ACC112 (cell line): Measurements from ENCODE around the gene STXBP1.

ENCODE experiments used
- H2AFZ ChIP-seq: fragments of 200-600 bp; sonication (generic); one replicate; pipeline ENCODE4 v1.6.0; 2017; ENCODE audit warnings: antibody characterized with exemption, low read length; ENCODE audit not compliant: unreplicated experiment
- H3K27ac ChIP-seq: fragments of 200-600 bp; sonication (generic); 2 replicates; pipeline ENCODE4 v1.5.1; 2014; ENCODE audit warnings: low read depth, mild to moderate bottlenecking, antibody characterized with exemption, low read length, moderate library complexity
- H3K27me3 ChIP-seq: fragments of 200-600 bp; sonication (generic); 2 replicates; pipeline ENCODE4 v1.6.1; 2014; ENCODE audit warnings: mild to moderate bottlenecking, antibody characterized with exemption, low read length, moderate library complexity, mixed read lengths; ENCODE audit not compliant: insufficient read depth
- H3K36me3 ChIP-seq: fragments of 200-600 bp; sonication (generic); 2 replicates; pipeline ENCODE4 v1.6.1; 2016; ENCODE audit warnings: mild to moderate bottlenecking, antibody characterized with exemption, low read length, moderate library complexity, mixed read lengths; ENCODE audit not compliant: insufficient read depth
- H3K4me1 ChIP-seq: fragments of 200-600 bp; sonication (generic); one replicate; pipeline ENCODE4 v1.6.1; 2016; ENCODE audit warnings: low read length, mixed read lengths; ENCODE audit not compliant: insufficient read depth, unreplicated experiment, control insufficient read depth
- H3K4me3 ChIP-seq: fragments of 200-600 bp; sonication (generic); 2 replicates; pipeline ENCODE4 v1.5.1; 2014; ENCODE audit warnings: mild to moderate bottlenecking, low read depth, low read length
- H3K79me2 ChIP-seq: fragments of 200-600 bp; sonication (generic); one replicate; pipeline ENCODE4 v1.6.0; 2016; ENCODE audit warnings: low read length; ENCODE audit not compliant: control insufficient read depth, unreplicated experiment, insufficient read depth

The STXBP1 gene

DNA sequence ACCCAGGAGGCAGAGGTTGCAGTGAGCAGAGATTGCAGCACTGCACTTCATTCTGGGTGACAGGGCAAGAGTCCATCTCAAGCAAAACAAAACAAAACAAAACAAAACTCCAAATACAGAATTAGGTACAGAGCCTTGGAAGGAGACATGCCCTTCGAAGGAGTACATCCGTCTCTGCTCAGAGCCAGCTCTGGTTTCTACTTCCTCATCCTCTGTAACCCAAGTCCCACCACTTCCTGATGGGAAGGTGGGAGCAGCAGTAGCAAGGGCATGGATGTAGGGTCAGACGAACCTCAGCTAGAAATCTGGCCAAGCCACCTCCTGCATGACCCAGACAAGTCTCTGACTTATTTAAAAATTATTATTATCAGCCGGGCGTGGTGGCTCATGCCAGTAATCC, 16.5 kb upstream of the STXBP1 start:
- Histone ChIP-seq H3K27me3 (no peaks in the 10 kb centered on the region), H3K27ac (no peak overlapping the region), H3K79me2 (no peaks in the 10 kb centered on the region), H3K4me1 (peaks cover 10% of the 10 kb centered on the region), H3K36me3 (no peaks in the 10 kb centered on the region), H3K4me3 (no peak overlapping the region), H2AFZ (no peak overlapping the region)

DNA sequence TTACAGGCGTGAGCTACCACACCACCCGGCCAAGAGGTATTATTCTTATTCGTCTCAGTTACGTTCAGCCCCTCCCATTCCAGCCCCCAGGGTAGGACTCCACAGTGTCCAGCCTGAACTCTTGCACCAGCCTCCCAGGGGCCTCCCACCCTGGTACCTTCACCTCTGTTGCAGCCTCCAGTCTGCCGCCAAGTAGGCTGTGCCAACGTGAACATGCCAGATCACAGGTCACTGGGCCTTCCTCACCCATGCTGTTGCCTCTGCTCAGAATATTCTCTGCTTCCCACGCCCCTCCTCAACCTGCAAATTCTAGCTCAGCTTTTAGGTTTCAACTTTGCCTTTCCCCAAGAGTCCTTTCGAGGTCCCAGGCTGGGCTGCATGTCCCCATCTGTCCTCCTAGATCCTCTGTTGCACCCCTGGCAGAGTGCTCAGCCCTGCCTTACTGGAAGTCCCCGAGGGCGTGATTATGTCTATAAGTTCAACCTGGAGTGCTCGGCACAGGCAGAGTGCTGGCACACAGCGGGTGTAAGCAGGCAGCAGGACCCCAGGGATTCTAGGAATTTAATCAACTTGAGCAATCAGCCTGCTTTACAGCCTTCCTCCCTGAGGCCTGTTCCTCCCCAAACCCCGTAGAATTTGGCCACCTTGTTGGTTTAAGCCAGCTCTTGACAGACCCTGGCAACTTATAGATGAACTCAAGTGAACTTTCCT, 13.1 kb upstream of the STXBP1 start:
- H3K79me2 ChIP-seq, result no peaks in the 10 kb centered on the region
- H3K36me3 ChIP-seq, result no peaks in the 10 kb centered on the region
- H3K27ac ChIP-seq, result no peak overlapping the region
- H2AFZ ChIP-seq, result no peak overlapping the region
- peaks cover 10% of the 10 kb centered on the region for H3K4me1 ChIP-seq
- H3K27me3 ChIP-seq, result no peaks in the 10 kb centered on the region
- H3K4me3 ChIP-seq, result no peak overlapping the region

GRCh38 chr9:127599550-127599891, 12.6 kb upstream of the STXBP1 start:
- H3K27me3 ChIP-seq, result no peaks in the 10 kb centered on the region
- H3K27ac ChIP-seq, result no peak overlapping the region
- no peaks in the 10 kb centered on the region for H3K79me2 ChIP-seq
- peaks cover 10% of the 10 kb centered on the region for H3K4me1 ChIP-seq
- no peaks in the 10 kb centered on the region for H3K36me3 ChIP-seq
- H2AFZ ChIP-seq, result no peak overlapping the region
- H3K4me3 ChIP-seq, result no peak overlapping the region

DNA sequence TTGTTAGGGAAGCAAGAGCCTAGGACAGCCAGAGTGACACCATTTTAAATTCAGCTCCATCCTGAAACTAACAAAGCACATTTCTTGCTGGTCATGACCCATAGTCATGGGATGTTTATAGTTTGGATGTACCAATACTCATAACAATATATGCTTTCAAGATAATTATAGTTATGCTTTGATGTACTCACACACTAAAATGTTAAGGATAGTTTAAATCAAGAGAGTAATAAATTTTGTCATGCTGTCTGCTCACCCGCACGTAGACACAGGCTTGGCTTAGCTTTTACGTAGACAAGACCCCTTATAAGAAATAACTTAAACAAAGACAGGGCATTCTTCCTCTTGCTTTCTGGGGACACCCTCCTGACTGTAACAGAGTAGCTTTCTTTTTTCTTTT, 8.9 kb upstream of the STXBP1 start:
- Histone ChIP-seq H3K27me3 (no peaks in the 10 kb centered on the region), H3K27ac (no peak overlapping the region), H3K79me2 (no peaks in the 10 kb centered on the region), H3K4me1 (peaks cover 21% of the 10 kb centered on the region), H2AFZ (no peak overlapping the region), H3K4me3 (no peak overlapping the region), H3K36me3 (no peaks in the 10 kb centered on the region)

DNA sequence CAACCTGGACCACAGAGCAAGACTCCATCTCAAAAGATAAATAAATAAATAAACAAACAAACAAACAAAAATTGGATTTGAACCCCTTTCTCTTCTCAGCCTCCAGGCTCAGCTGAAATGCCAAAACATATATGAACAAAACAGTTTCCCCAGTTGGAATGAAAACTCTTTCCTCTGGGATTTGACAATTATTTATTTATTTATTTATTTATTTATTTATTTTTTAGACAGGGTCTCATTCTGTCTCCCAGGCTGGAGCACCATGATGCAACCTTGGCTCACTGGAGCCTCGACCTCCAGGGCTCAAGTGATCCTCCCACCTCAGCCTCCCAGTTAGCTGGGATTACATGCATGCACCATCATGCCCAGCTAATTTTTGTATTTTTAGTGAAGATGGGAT, 6.0 kb upstream of the STXBP1 start:
- no peak overlapping the region for H3K4me3 ChIP-seq
- H2AFZ ChIP-seq, result no peak overlapping the region
- H3K79me2 ChIP-seq, result no peaks in the 10 kb centered on the region
- H3K36me3 ChIP-seq, result no peaks in the 10 kb centered on the region
- no peaks in the 10 kb centered on the region for H3K27me3 ChIP-seq
- peaks cover 12% of the 10 kb centered on the region for H3K4me1 ChIP-seq
- H3K27ac ChIP-seq, result no peak overlapping the region

DNA sequence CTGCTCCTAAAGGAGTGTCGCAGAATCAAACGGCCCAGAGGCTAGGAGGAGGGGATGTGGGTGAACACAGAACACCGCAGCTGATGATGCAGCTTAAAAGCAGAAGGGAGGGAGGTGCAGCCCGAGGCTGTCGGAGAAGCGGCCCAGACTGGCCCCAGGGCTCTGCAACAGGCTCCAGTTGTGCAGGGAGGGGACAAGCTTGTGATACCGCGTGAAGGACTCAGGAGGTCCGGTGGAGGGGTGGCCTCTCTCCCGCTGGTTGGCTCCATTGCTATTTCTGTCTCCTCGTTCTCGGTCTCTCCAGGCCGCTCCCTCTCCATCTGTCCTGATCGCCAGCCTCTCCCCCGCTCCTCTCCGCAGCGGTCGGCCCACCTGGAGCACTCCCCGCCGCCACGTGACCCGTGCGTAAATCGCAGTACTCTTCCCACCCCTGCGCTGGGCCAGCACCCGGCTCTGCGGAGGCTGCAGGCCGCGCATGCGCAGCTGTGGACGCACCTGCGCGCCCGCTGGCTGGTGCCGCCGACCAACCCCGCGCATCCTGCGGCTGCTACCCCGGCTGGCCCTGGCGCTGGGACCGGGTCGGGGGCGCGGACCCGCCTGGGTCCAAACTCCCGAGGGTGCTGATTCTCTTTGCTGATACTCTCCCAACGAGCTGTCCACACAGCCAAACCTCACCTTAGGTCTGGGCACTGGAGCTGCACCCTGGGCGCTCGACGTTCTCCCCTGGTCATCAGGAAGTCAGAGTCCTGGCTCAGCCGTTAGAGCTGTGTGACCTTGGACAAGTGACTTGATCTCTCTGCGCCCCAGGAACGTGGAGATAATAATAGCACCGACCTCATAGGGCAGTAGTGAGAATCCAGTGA, 3.7 kb upstream of the STXBP1 start:
- Histone ChIP-seq H3K36me3 (no peaks in the 10 kb centered on the region), H3K27ac (no peak overlapping the region), H3K27me3 (no peaks in the 10 kb centered on the region), H3K4me1 (peaks cover 17% of the 10 kb centered on the region), H2AFZ (no peak overlapping the region), H3K79me2 (peaks cover 3% of the 10 kb centered on the region), H3K4me3 (peak overlapping the region; percentile 22; the same call in 1 of the 2 replicates)

DNA sequence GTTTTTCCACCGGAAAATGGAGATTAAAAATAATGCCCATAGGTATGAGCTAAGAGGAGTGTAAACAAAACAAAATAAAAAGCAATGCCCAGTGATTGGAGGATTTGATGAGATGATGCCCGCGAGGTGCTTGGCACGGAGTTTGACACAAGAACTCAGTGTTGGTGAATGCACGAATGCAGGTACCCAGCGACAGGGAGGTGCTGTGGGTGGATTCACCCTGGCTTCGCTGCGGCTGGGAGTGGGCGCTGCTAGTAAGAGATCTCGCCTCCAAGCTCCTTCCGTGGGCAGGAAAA, 526 bp upstream of the STXBP1 start:
- Histone ChIP-seq H3K4me3 (peak overlapping the region; percentile 77), H2AFZ (peak overlapping the region; percentile 49), H3K27me3 (no peaks in the 10 kb centered on the region), H3K27ac (no peak overlapping the region), H3K79me2 (peaks cover 23% of the 10 kb centered on the region), H3K36me3 (no peaks in the 10 kb centered on the region), H3K4me1 (peaks cover 34% of the 10 kb centered on the region)

DNA sequence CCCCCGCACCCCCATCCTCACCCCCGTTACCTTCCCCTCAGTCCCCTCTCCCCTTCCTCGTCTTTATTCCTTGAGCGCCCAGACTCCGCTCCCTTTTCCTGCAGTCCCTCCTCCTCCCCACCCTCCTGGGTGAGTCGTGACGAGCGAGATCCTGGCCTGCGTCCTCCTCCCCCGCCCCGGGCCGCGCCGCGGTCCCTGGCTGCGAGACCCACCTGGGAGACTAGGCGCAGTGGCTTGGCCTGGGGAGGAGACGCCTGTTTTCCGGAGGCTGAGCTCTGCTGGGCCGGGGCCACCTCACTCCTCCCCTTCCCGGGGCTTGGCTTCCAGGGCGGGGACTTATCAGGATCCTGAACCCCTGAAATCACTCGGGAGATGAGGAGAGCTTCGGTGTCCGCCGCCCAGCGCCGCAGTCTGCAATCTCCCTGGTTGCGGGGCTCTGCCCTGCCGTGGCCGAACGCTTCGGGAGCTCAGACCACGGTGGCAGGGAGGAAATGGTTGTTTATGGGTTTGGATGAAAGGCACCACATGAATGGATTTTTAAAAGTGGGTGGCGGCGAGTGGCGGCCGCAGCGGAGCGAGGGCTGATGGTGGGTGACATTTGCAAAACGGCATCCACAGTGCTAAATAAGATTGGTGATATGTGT, 984 bp downstream of the STXBP1 start:
- peaks cover 30% of the 10 kb centered on the region for H3K79me2 ChIP-seq
- peaks cover 23% of the 10 kb centered on the region for H3K4me1 ChIP-seq
- H3K27me3 ChIP-seq, result no peaks in the 10 kb centered on the region
- H3K36me3 ChIP-seq, result no peaks in the 10 kb centered on the region
- H3K4me3 ChIP-seq, result peak overlapping the region; percentile 94
- peak overlapping the region; percentile 81 for H2AFZ ChIP-seq
- peak overlapping the region; percentile 31; the same call in 1 of the 2 replicates for H3K27ac ChIP-seq

DNA sequence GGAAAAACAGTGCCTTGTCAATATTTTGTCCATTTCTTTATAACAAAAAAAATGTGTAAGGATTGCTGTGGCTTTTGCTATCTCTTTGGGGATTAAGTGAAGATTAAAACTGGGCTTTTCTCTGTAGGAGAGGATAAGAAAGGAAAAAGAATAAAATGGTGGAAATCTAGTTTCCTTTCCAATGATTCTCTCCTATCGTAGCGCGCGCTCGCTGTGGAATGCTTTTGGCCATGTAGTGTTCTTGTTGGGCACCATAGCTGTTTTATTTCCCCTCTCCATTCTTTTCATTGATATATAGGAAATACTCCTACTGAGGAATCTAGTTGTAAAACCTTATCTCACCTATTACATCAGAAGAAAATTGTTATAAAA, 1.5 kb downstream of the STXBP1 start:
- H3K36me3 ChIP-seq, result no peaks in the 10 kb centered on the region
- H3K4me3 ChIP-seq, result peak overlapping the region; percentile 94
- peaks cover 30% of the 10 kb centered on the region for H3K79me2 ChIP-seq

GRCh38 chr9:127614961-127615360, 2.9 kb downstream of the STXBP1 start:
- H3K27ac ChIP-seq, result peak overlapping the region; percentile 15; the same call in 1 of the 2 replicates
- peaks cover 30% of the 10 kb centered on the region for H3K79me2 ChIP-seq

More for the DNA sequence above, 1.5 kb downstream of the STXBP1 start:
- peak overlapping the region; percentile 81 for H2AFZ ChIP-seq
- no peaks in the 10 kb centered on the region for H3K27me3 ChIP-seq
- peaks cover 22% of the 10 kb centered on the region for H3K4me1 ChIP-seq
- H3K27ac ChIP-seq, result peak overlapping the region; percentile 31; the same call in 1 of the 2 replicates

More at GRCh38 chr9:127614961-127615360, 2.9 kb downstream of the STXBP1 start:
- Histone ChIP-seq H3K4me3 (no peak overlapping the region; the same call in 1 of the 2 replicates), H2AFZ (no peak overlapping the region), H3K36me3 (no peaks in the 10 kb centered on the region), H3K4me1 (peaks cover 22% of the 10 kb centered on the region), H3K27me3 (no peaks in the 10 kb centered on the region)
